Astrocyte of the hippocampus (primary cell): Measurements from ENCODE around the gene CRADD.

Source experiments
- DNase-seq: peaks from one replicate; pipeline ENCODE4 v3.0.0; 2011; ENCODE audit warnings: low read depth, low spot score

Gene CRADD

GRCh38 chr12:93839064-93839463 lies 161.9 kb downstream of the CRADD start:
- DNase-seq: no peak

- no peak for DNase-seq
Observed at GRCh38 chr12:93841671-93842070, 164.5 kb downstream of the CRADD start.

- DNase-seq: no peak
Observed at GRCh38 chr12:93844164-93844784, 167.1 kb downstream of the CRADD start.

- no peak for DNase-seq
Observed at GRCh38 chr12:93846936-93847516, 169.9 kb downstream of the CRADD start.

GRCh38 chr12:93847517-93848474 lies 170.6 kb downstream of the CRADD start:
- DNase-seq: no peak

GRCh38 chr12:93848523-93849101 lies 171.4 kb downstream of the CRADD start:
- DNase-seq: no peak

- DNase-seq: no peak
Observed at GRCh38 chr12:93849946-93850345, 172.8 kb downstream of the CRADD start.

- no peak for DNase-seq
Observed at GRCh38 chr12:93850481-93851256, 173.5 kb downstream of the CRADD start.

GRCh38 chr12:93851257-93851671 lies 174.1 kb downstream of the CRADD start:
- no peak for DNase-seq

GRCh38 chr12:93852173-93852591 lies 175.0 kb downstream of the CRADD start:
- DNase-seq: no peak

- no peak for DNase-seq
Observed at GRCh38 chr12:93853698-93854478, 176.7 kb downstream of the CRADD start.

GRCh38 chr12:93855261-93855660 lies 178.1 kb downstream of the CRADD start:
- no peak for DNase-seq

GRCh38 chr12:93856611-93857010 lies 179.4 kb downstream of the CRADD start:
- DNase-seq: no peak

- DNase-seq: no peak
Observed at GRCh38 chr12:93857279-93857938, 180.2 kb downstream of the CRADD start.

GRCh38 chr12:93857991-93858447 lies 180.8 kb downstream of the CRADD start:
- DNase-seq: no peak

GRCh38 chr12:93860668-93861373 lies 183.6 kb downstream of the CRADD start:
- peak; percentile 35 for DNase-seq

GRCh38 chr12:93862424-93862823 lies 185.2 kb downstream of the CRADD start:
- no peak for DNase-seq

GRCh38 chr12:93865751-93866150 lies 188.6 kb downstream of the CRADD start:
- no peak for DNase-seq

GRCh38 chr12:93868771-93869170 lies 191.6 kb downstream of the CRADD start:
- peak; percentile 49 for DNase-seq
